Heart right ventricle (tissue), 16 donors: ENCODE measurements around the gene PWP1. TPM values are rescaled to one million over a fixed set of nuclear protein-coding genes. Genes with fewer than 3 reads are reported as not detected.

Source experiments
- ATAC-seq, 8 donors: fragments of 200-7000 bp; cut with Tn5 transposase; one replicate each; pipeline ENCODE4 v1.9.1; 2020; ENCODE audit warnings: mild to moderate bottlenecking in 8 of 8, moderate library complexity in 8 of 8, moderate number of reproducible peaks in 1 of 8
- DNase-seq, 2 donors: peaks; one replicate each; pipeline ENCODE4 v3.0.0-alpha.2; 2020
- H3K27ac ChIP-seq, 10 donors: fragments of 200-600 bp; sonication (generic) in 2 of 10; one replicate each; pipeline versions ENCODE4 v1.5.0 to v1.8.0; 2020 to 2022; ENCODE audit warnings: mild to moderate bottlenecking in 3 of 10
- H3K27me3 ChIP-seq, 7 donors: fragments of 200-600 bp; one replicate each; pipeline ENCODE4 v1.8.0; 2021 to 2022; ENCODE audit warnings: mild to moderate bottlenecking in 2 of 7
- H3K36me3 ChIP-seq, 9 donors: fragments of 200-600 bp; sonication (generic) in 1 of 9; one replicate each; pipeline versions ENCODE4 v1.5.0 to v1.8.0; 2020 to 2022; ENCODE audit warnings: mild to moderate bottlenecking in 2 of 9
- H3K4me1 ChIP-seq, 9 donors: fragments of 200-600 bp; sonication (generic) in 1 of 9; one replicate each; pipeline versions ENCODE4 v1.5.0 to v1.8.0; 2020 to 2022; ENCODE audit warnings: mild to moderate bottlenecking in 4 of 9
- H3K4me3 ChIP-seq, 10 donors: fragments of 200-600 bp; sonication (generic) in 2 of 10; one replicate each; pipeline versions ENCODE4 v1.5.0 to v1.8.0; 2020 to 2022; ENCODE audit warnings: mild to moderate bottlenecking in 7 of 10, moderate library complexity in 2 of 10
- H3K9me3 ChIP-seq, 11 donors: fragments of 200-600 bp in 10 of 11; sonication (generic) in 2 of 11; one replicate each; pipeline versions ENCODE4 v1.5.0 to v1.8.0; 2013 to 2022; ENCODE audit warnings: mild to moderate bottlenecking in 2 of 11, control low read depth in 1 of 11, moderate library complexity in 1 of 11
- WGBS, 2 donors: extraction: QIAGEN DNeasy Blood & Tissue Kit; methylation state at CpG; one replicate each; pipeline ENCODE4 v1.1.7; 2013; ENCODE audit warnings: inconsistent platforms in 1 of 2; 5-methylcytosine and 5-hydroxymethylcytosine counted together
- intact Hi-C, 10 donors: fragments of 100-400 bp; cut with DNase I; formaldehyde crosslinking; loops; one replicate each; pipeline versions ENCODE4 v1.11.1 to v1.14.2; 2022
- polyA plus RNA-seq, 2 donors: library from polyadenylated mRNA; stranded (reverse); fragments of 200-250 nt; gene quantifications; one replicate each; pipeline ENCODE4 v1.2.3, GENCODE V29; 2013
- total RNA-seq, 10 donors: library from RNA; stranded (reverse); fragmentation: NEBNext Ultra II Directional in 3 of 10; extraction: Animal tissue kit (Norgen Biotek cat#: 25700) in 3 of 10; gene quantifications; one replicate each; pipeline versions ENCODE4 v1.2.1 to v1.2.4, GENCODE V29; 2021 to 2023
- TF ChIP-seq, protein P1 (sequence below), 9 donors: fragments of 200-600 bp; sonication (generic) in 2 of 9; IDR thresholded peaks; one replicate each; pipeline versions ENCODE4 v1.5.0 to v1.8.0; 2021 to 2022; ENCODE audit warnings: antibody characterized with exemption in 9 of 9, mild to moderate bottlenecking in 5 of 9, moderate library complexity in 1 of 9
- donor health status: Arrhythmogenic right ventricular cardiomyopathy.
- donor health status: ischemic (EF 13 %, LVEDD 7.1; RV severe dilation, severe dysfunction).
- donor health status: healthy with polysubstance abuse.
- donor health status: DM: no; HTN: yes; CAD: no.
- donor health status: DM: no; HTN: no; CAD: no.
- donor health status: ischemic (EF 25% LVEDD 6.9; RV normal size, moderate dysfunction).
- donor health status: ischemic (EF 25% LVEDD 5.7; RV mildly dilated, moderate dysfunction).
- donor health status: healthy.
- donor health status: DM: yes; HTN: yes; CAD: no.
- donor health status: Ischemic cardiomyopathy.
- donor health status: ischemic (EF 35%, LVEDD 5.7; RV mildly dilated, moderate dysfunction).
- donor health status: nonischemic (EF 11% LVEDD 7.7; RV severe dilation, severe dysfunction).
- donor health status: DM: yes; HTN: yes; CAD: no.
- donor health status: PGD.
- donor health status: ischemic (EF 29% LVEDD 5.4; RV normal size, mild dysfunction).
- donor health status: nonischemic (EF 23%, LVEDD 6.1; RV moderate dilation, normal function).

Gene PWP1
- total and polyA plus RNA-seq, 12 donors, result 9.1 to 17.6 (median 13.8) TPM

DNA sequence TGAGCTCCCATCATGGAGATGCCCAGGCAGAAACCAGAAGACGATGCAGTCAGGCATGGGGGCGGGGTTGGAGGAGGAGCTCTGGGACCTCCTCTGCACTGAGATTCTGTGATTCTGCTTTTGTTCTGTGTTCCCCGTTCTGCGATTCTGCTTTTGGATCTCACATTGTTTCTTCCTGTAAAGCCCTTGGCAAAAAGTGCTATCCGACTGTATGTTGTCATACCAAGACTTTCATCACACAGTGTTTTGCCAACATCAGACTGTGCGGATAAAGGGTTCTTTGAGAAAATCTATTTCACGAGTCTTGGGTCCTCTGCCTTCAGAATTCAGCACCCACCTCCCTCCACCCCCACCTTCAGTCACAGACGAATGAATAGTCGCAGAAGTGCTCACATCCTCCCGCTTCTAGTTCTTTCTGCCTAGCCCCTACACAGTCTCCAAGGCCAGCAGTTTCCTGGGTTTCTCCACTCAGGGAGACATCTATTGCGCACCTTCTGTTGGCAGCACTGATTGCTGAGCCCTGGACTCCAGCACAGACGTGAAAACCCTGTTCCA, 24.7 kb upstream of the PWP1 start:
- ATAC-seq, result peak in 2 of 8 donors; percentile 32 to 33

DNA sequence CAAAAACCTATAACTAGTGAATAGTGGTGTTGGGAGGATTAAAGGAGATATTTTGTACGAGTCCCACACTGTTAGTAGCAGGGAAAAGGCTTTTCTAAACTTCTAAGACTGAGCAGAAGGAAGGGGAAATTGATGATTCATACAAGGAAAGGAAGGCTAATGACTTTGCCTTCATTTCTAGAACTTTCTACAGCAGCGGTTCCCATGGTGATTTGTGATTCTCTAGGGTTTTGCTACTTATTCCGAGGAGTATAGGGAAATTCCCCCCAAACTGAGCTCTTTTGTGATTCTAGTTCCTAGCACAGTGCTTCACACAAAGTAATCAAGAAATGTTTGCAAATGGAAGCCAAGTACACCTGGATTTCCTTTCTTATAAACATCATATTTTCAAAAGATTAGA, 23.8 kb upstream of the PWP1 start:
- Histone ChIP-seq H3K9me3 (no peaks in the 10 kb centered on the region), H3K4me1 (peaks cover 0 to 21% (median 0%) of the 10 kb centered on the region in 9 donors), H3K27me3 (peaks cover 0 to 23% (median 9%) of the 10 kb centered on the region in 7 donors), H3K36me3 (no peaks in the 10 kb centered on the region), H3K4me3 (no peak overlapping the region), H3K27ac (no peak overlapping the region)
- intact Hi-C loops, result no loop called here
- TF ChIP-seq, protein P1, sequence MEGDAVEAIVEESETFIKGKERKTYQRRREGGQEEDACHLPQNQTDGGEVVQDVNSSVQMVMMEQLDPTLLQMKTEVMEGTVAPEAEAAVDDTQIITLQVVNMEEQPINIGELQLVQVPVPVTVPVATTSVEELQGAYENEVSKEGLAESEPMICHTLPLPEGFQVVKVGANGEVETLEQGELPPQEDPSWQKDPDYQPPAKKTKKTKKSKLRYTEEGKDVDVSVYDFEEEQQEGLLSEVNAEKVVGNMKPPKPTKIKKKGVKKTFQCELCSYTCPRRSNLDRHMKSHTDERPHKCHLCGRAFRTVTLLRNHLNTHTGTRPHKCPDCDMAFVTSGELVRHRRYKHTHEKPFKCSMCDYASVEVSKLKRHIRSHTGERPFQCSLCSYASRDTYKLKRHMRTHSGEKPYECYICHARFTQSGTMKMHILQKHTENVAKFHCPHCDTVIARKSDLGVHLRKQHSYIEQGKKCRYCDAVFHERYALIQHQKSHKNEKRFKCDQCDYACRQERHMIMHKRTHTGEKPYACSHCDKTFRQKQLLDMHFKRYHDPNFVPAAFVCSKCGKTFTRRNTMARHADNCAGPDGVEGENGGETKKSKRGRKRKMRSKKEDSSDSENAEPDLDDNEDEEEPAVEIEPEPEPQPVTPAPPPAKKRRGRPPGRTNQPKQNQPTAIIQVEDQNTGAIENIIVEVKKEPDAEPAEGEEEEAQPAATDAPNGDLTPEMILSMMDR (IDR thresholded peaks at IDR 0.05), result no peak
- ATAC-seq, result no peak
- DNase-seq, result no peak
- WGBS, 2 donors, result 54 to 57% methylated on average over 3 of the region's 3 CpGs

More for the DNA sequence above, 24.7 kb upstream of the PWP1 start:
- Histone ChIP-seq H3K27me3 (peaks cover 0 to 19% (median 9%) of the 10 kb centered on the region in 7 donors), H3K4me3 (no peak overlapping the region), H3K27ac (no peak overlapping the region), H3K4me1 (peaks cover 0 to 21% (median 0%) of the 10 kb centered on the region in 9 donors), H3K9me3 (no peaks in the 10 kb centered on the region), H3K36me3 (no peaks in the 10 kb centered on the region)
- DNase-seq, result no peak
- intact Hi-C loops, result no loop called here
- TF ChIP-seq, protein P1 (IDR thresholded peaks at IDR 0.05), result no peak
- WGBS, 2 donors, result 59 to 61% methylated on average over 12 of the region's 12 CpGs

DNA sequence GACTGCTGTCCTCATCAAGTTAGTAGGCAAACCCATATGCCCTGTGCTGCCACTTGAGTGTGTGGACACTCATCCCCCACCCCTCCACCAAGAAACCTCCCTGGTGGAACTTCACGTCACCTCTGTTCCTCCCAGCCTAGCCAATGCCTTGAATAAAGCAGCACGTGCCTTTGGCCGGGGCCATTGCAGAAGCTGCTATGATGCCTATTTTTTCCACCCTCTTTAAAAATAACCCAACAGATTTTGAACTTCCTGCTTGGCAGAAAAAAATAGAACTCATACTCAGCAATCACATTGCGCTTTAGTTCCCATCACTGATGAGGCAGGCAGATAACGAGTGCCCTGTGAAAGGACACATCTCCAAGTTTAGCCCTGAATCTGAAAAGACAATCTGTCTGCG, 23.1 kb upstream of the PWP1 start:
- H3K27me3 ChIP-seq, result peaks cover 0 to 29% (median 10%) of the 10 kb centered on the region in 7 donors
- intact Hi-C loops, result no loop called here
- H3K4me3 ChIP-seq, result no peak overlapping the region
- no peaks in the 10 kb centered on the region for H3K9me3 ChIP-seq
- DNase-seq (no peak), ATAC-seq (peak in 5 of 8 donors; percentile 15 to 42 (median 34))
- TF ChIP-seq, protein P1 (IDR thresholded peaks at IDR 0.05), result no peak
- H3K36me3 ChIP-seq, result no peaks in the 10 kb centered on the region
- peaks cover 0 to 21% (median 0%) of the 10 kb centered on the region in 9 donors for H3K4me1 ChIP-seq
- WGBS, 2 donors, result 39 to 52% methylated on average over 6 of the region's 6 CpGs
- no peak overlapping the region for H3K27ac ChIP-seq

DNA sequence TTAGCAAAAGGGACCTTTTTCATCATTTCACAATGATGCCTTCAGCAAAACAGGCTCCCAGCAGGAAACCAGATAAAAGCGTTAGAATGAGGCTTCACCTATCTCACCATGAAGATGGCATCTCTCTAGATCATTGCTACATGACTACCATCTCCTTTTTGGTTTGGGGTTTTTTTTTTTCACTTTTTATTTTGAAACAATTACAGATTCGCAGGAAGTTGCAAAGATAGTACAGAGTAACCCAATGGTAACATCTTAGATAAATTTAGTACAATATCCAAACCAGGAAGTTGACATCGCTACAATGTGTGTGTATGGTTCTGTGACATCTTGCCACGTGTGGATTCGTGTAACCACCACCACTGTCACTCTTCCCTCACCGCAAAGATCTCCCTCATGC, 22.3 kb upstream of the PWP1 start:
- TF ChIP-seq, protein P1 (IDR thresholded peaks at IDR 0.05), result no peak
- ATAC-seq (no peak), DNase-seq (no peak)
- intact Hi-C loops, result no loop called here
- Histone ChIP-seq H3K4me3 (no peak overlapping the region), H3K36me3 (no peaks in the 10 kb centered on the region), H3K9me3 (no peaks in the 10 kb centered on the region), H3K27me3 (peaks cover 0 to 34% (median 13%) of the 10 kb centered on the region in 7 donors), H3K4me1 (peaks cover 0 to 21% (median 0%) of the 10 kb centered on the region in 9 donors), H3K27ac (no peak overlapping the region)
- 61% methylated on average over 6 of the region's 6 CpGs for WGBS, 2 donors
